HG03045 (cell line): Measurements from ENCODE around the gene MED26.
A peak's percentile ranks its signal among the peaks of the same experiment; 100 is the strongest.

Experiments used
- ATAC-seq: cut with Tn5 transposase; IDR thresholded peaks from one replicate; pipeline ENCODE4 v1.9.1; 2021; ENCODE audit warnings: mild to moderate bottlenecking, moderate library complexity; ENCODE audit not compliant: unreplicated experiment

Gene MED26

GRCh38 chr19:16618248-16618647 lies 9.8 kb downstream of the MED26 start:
- ATAC-seq, result no peak

GRCh38 chr19:16615808-16616207 lies 12.2 kb downstream of the MED26 start:
- ATAC-seq, result no peak

- ATAC-seq, result no peak
Observed at GRCh38 chr19:16614941-16615340, 13.1 kb downstream of the MED26 start.

GRCh38 chr19:16613841-16614240 lies 14.2 kb downstream of the MED26 start:
- ATAC-seq, result no peak

- ATAC-seq, result no peak
Observed at GRCh38 chr19:16612636-16613035, 15.4 kb downstream of the MED26 start.

- ATAC-seq, result no peak
Observed at GRCh38 chr19:16611121-16611520, 16.9 kb downstream of the MED26 start.

GRCh38 chr19:16609511-16610200 lies 18.3 kb downstream of the MED26 start:
- no peak for ATAC-seq

GRCh38 chr19:16608290-16608739 lies 19.7 kb downstream of the MED26 start:
- no peak for ATAC-seq

- ATAC-seq, result no peak
Observed at GRCh38 chr19:16607819-16608218, 20.2 kb downstream of the MED26 start.

- no peak for ATAC-seq
Observed at GRCh38 chr19:16605553-16605994, 22.4 kb downstream of the MED26 start.

- ATAC-seq, result no peak
Observed at GRCh38 chr19:16605115-16605514, 22.9 kb downstream of the MED26 start.

GRCh38 chr19:16604615-16605014 lies 23.4 kb downstream of the MED26 start:
- no peak for ATAC-seq

GRCh38 chr19:16603090-16603489 lies 24.9 kb downstream of the MED26 start:
- ATAC-seq, result no peak

GRCh38 chr19:16601378-16602052 lies 26.5 kb downstream of the MED26 start:
- ATAC-seq, result no peak

GRCh38 chr19:16600824-16601223 lies 27.2 kb downstream of the MED26 start:
- ATAC-seq, result no peak

- ATAC-seq, result no peak
Observed at GRCh38 chr19:16599655-16600346, 28.2 kb downstream of the MED26 start.

- ATAC-seq, result no peak
Observed at GRCh38 chr19:16598848-16599247, 29.2 kb downstream of the MED26 start.

GRCh38 chr19:16596399-16596798 lies 31.6 kb downstream of the MED26 start:
- no peak for ATAC-seq

GRCh38 chr19:16595097-16595496 lies 32.9 kb downstream of the MED26 start:
- ATAC-seq, result no peak

GRCh38 chr19:16594681-16595091 lies 33.3 kb downstream of the MED26 start:
- ATAC-seq, result no peak

- peak; percentile 39 for ATAC-seq
Observed at GRCh38 chr19:16594131-16594586, 33.8 kb downstream of the MED26 start.

- ATAC-seq, result no peak
Observed at GRCh38 chr19:16593181-16593580, 34.8 kb downstream of the MED26 start.
